Cerebellar cortex (tissue), 1 donor: ENCODE measurements around the gene OTOS.

Source experiments
- DNase-seq: peaks from one replicate; pipeline ENCODE4 v3.0.0-alpha.2; 2015; ENCODE audit warnings: low spot score

Gene OTOS

GRCh38 chr2:240167588-240167880 is 27.1 kb upstream of the OTOS start:
- DNase-seq = no peak

GRCh38 chr2:240166761-240167587 is 26.5 kb upstream of the OTOS start:
- no peak for DNase-seq

DNA sequence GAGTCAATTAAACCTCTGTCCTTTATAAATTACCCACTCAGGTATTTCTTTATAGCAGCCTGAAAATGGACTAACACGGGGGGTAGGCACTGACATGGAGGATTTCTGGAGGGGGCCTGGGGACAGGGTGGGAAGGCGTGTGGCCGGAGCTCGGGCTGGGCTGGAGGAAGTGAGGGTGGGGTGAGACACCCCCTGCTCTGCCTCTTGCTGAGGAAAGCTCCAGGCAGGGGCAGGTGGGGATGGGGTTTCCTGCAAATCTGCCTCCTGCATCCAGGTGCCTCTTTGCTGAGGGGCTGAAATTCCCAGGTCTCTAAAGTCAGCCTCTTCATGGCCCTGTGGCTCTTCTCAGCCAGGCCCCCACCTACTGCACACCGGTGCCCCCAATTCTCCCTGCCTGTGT is 25.7 kb upstream of the OTOS start:
- DNase-seq = no peak

DNA sequence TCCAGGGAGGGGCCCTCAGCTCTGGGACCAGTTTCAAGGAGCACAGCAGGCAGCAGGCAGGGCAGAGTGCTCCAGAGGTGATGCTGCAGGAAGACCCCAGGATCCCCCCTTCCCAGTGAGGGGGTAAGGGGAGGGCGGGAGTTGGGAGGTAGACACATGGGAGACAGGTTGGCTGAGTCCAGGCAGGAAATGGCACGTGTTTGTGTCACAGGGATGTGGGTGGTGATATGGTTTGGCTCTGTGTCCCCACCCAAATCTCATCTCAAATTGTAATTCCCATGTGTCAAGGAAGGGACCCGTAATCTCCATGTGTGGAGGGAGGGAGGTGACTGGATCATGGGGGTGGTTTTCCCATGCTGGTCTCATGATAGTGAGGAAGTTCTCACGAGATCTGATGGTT is 25.2 kb upstream of the OTOS start:
- no peak for DNase-seq

DNA sequence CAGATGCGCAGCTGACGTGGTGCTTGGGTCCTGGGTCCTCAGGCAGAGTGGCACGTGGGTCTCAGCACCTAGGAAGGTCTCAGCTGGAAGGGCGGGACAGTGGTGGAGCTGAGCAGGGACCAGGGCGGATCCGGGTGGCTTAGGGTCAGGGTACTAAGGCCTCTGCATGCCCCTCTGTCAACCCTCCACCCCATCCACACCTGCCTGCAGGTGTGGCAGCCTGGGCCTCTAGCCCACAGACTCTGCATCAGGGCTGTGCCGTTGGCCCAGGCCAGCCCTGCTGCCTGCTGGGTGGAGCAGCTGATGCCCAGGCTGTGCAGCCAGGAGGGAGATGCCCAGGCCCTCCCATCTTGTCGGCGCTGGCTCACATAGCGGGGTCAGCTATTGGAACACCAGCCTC is 24.6 kb upstream of the OTOS start:
- no peak for DNase-seq

GRCh38 chr2:240164586-240164985 is 24.1 kb upstream of the OTOS start:
- DNase-seq = no peak

GRCh38 chr2:240163844-240164574 is 23.6 kb upstream of the OTOS start:
- no peak for DNase-seq

DNA sequence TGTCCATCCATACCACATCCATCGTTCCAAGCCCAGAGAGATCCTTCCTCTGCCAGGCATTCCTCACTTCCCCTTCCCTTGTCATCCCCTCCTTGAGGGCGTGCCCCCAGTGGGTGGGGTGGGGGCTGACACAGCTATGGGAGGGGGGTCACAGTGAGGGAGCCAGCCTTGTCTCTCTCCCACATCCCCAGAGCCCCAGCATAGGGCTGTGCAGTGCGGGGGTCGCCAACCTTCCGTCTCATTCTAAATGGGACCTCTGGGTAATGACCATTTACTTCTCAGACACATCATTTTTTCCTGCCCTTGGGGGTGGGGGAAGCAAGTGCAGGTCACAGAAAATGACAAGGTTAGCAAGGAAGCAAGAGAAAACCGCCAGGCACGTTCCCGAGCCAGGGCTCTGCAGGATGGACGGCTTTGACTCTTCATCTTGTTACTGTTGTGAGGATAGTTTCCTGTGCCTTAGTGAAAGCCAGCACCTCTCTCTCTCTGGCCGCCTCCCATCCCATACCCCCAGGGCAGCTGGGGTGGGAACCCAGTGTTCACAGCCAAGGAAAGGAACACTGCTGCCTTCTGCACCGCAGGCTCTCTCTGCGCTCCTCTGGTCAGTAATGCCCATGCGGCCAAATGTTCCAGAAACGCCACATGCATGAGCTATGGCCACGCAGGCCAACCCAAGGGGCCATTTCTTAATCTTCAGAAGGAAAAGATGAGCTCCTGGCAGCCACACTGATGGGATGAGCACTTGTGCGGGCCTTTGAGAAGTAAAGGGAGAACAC is 22.7 kb upstream of the OTOS start:
- no peak for DNase-seq

DNA sequence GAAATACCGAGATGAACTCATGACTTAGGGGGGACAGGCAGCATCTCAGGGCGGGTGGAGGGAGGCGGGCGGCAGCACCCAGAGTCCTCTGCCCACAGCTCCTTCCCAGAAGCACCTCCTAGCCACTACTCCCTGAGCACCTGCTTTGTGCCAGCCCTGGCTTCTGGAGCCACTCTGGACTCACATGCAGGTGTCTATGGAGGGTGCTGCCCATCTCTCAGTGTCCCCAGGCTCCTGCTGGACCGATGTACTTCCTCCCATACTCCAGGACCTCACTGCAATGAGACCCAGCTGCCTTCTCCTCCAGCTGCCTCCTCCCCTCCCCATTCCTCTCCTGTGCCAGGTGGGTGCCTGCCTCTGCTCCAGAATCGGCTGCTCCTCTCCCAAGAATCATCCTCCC is 22.1 kb upstream of the OTOS start:
- DNase-seq = no peak

GRCh38 chr2:240162032-240162431 is 21.6 kb upstream of the OTOS start:
- no peak for DNase-seq

- DNase-seq = no peak
Measured at GRCh38 chr2:240161087-240161750, 20.8 kb upstream of the OTOS start.

DNA sequence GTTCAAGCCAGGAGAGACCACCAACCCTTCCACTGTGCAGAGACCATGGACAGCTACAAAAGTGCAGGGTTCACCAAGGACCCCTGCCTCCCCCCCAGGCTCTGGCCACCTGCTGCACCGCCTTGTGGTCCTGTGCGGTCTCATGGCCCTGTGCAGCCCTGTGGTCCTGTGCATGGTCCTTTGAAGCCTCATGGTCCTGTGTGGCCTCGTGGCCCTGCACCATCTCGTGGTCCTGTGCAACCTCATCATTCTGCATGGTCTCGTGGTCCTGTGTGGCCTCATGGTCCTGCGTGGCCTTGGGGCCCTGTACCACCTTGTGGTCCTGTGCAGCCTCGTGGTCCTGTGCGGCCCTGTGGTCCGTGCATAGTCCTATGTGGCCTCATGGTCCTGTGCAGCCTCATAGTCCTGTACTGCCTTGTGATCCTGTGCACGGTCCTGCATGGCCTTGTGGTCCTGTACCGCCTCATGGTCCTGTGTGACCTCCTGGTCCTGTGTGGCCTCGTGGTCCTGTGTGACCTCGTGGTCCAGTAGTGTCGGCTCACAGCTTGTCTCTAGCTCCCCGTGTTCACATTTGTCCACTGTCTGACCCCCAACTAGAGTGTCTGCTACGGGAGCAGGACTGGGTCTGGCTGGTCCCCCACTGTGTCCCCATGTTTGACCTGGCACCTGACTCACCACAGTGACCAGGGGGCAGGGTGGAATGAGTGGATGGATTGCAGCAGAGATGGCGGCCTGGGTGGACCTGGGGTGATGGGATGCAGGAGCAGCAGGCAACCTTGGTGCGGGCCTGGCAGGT is 20.0 kb upstream of the OTOS start:
- no peak for DNase-seq

GRCh38 chr2:240159251-240159839 is 18.9 kb upstream of the OTOS start:
- DNase-seq = no peak

GRCh38 chr2:240157147-240157470 is 16.7 kb upstream of the OTOS start:
- no peak for DNase-seq

GRCh38 chr2:240156435-240157146 is 16.1 kb upstream of the OTOS start:
- no peak for DNase-seq

- no peak for DNase-seq
Measured at GRCh38 chr2:240155745-240156390, 15.4 kb upstream of the OTOS start.

DNA sequence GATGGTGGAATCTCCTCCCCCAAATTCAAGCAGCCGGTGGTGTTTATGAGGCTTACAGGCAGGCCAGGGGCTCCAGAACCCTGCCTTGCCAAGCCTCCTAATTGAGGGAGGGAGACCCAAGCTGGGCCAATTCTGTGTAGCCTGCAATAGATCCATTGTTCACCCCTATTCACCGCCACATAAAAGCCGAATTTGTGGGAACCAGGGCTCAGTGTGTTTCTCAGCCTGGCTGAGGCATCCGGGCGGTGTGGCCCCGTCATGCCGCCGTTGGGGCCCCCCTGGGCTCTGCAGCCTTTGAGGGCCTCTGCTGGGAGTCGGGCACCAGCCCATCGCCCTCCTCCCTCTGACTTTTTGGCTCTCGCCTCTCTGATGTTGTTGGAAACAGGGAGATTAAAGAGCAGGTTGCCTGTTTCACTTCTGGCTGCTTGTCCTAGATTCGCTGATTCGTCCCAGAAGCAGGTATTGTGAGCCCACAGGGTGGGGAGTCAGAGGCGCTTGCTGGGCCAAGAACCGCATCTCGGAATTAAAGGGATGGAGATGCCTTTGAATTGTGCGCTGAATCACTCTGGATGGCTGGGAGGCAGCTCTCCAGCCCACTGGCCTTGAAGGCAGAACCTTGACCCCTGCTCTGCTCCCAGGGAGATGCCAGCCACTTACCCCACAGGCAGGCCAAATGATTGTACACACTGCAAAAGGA is 14.7 kb upstream of the OTOS start:
- DNase-seq = no peak

GRCh38 chr2:240154606-240155005 is 14.1 kb upstream of the OTOS start:
- DNase-seq = no peak

DNA sequence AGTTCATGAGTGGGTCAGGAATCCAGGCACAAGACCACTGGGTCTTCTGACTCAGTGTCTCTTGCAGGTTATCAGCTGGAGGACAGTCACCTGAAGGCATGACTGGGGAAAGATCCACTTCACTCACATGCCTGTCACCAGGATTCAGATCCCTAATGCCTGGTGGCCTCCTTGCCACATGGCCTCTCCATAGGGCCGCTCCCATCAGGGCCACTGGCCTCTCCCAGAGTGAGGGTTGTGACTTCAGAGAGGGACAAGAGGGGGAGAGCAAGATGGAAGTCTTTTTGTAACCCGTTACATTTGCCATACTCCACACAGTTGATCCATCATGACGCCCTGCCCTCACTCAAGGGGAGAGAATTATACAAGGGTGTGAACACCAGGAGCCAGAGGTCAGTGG is 13.0 kb upstream of the OTOS start:
- DNase-seq = no peak
